ENCODE measurements around the gene PGBD4. TPM values are rescaled to one million over a fixed set of nuclear protein-coding genes. Genes with fewer than 3 reads are reported as not detected.

The PGBD4 gene
- total and polyA plus RNA-seq, 11 donors = 0.86 to 2.1 (median 1.4) TPM

- ATAC-seq (no peak), DNase-seq (no peak)
- H3K4me3 ChIP-seq = no peak overlapping the region
- 88 to 97% (median 91%) methylated on average over 4 of the region's 4 CpGs for WGBS, 4 donors
- no peaks in the 10 kb centered on the region for H3K9me3 ChIP-seq
- TF ChIP-seq CTCF (IDR thresholded peaks at IDR 0.05) (no peak), POLR2A (IDR thresholded peaks at IDR 0.05) (no peak)
- peaks cover 0 to 30% (median 20%) of the 10 kb centered on the region in 9 donors for H3K36me3 ChIP-seq
- H3K4me1 ChIP-seq = no peaks in the 10 kb centered on the region
- no peak overlapping the region for H3K27ac ChIP-seq
- intact Hi-C loops (cut with DNase I) = no loop called here
- no peaks in the 10 kb centered on the region for H3K27me3 ChIP-seq
Measured at GRCh38 chr15:34079904-34080303, 22.0 kb upstream of the PGBD4 start.

- peak overlapping the region in 1 of 12 donors; percentile 26 for H3K27ac ChIP-seq
- WGBS, 4 donors = 56 to 75% (median 66%) methylated on average over 7 of the region's 7 CpGs
- H3K36me3 ChIP-seq = peaks cover 0 to 71% (median 62%) of the 10 kb centered on the region in 9 donors
- intact Hi-C loops (cut with DNase I) = no loop called here
- H3K4me3 ChIP-seq = no peak overlapping the region
- no peaks in the 10 kb centered on the region for H3K9me3 ChIP-seq
- ATAC-seq (no peak), DNase-seq (peak in 1 of 5 donors; percentile 31)
- H3K27me3 ChIP-seq = no peaks in the 10 kb centered on the region
- no peaks in the 10 kb centered on the region for H3K4me1 ChIP-seq
- no peak for TF ChIP-seq CTCF (IDR thresholded peaks at IDR 0.05)
- no peak for TF ChIP-seq POLR2A (IDR thresholded peaks at IDR 0.05)
Measured at GRCh38 chr15:34084086-34084485, 17.8 kb upstream of the PGBD4 start.

GRCh38 chr15:34085746-34086145 is 16.1 kb upstream of the PGBD4 start:
- peaks cover 0 to 87% (median 74%) of the 10 kb centered on the region in 9 donors for H3K36me3 ChIP-seq

GRCh38 chr15:34099914-34100313 is 2.0 kb upstream of the PGBD4 start:
- Histone ChIP-seq H3K9me3 (no peaks in the 10 kb centered on the region), H3K4me1 (peaks cover 6 to 34% (median 22%) of the 10 kb centered on the region in 12 donors), H3K27me3 (no peaks in the 10 kb centered on the region), H3K36me3 (peaks cover 0 to 13% (median 13%) of the 10 kb centered on the region in 9 donors), H3K4me3 (peak overlapping the region in 3 of 12 donors; percentile 72 to 95 (median 89)), H3K27ac (no peak overlapping the region)
- intact Hi-C loops (cut with DNase I) = loop anchor here (2.0 to 10.0 kb wide), 10 partner anchors 65 to 267 kb away; partner anchors contain the start of genes LPCAT4 (in 4 of the 10), EMC4 (in 3 of the 10), KATNBL1 (in 3 of the 10) and AVEN (in 1 of the 10)
- TF ChIP-seq POLR2A (IDR thresholded peaks at IDR 0.05) = no peak
- TF ChIP-seq CTCF (IDR thresholded peaks at IDR 0.05) = no peak
- no peak for DNase-seq
- WGBS, 4 donors = 94 to 96% (median 95%) methylated on average over 5 of the region's 5 CpGs
- no peak for ATAC-seq

More at GRCh38 chr15:34085746-34086145, 16.1 kb upstream of the PGBD4 start:
- H3K27me3 ChIP-seq = no peaks in the 10 kb centered on the region
- WGBS, 4 donors = 76 to 93% (median 81%) methylated on average over 2 of the region's 2 CpGs
- TF ChIP-seq POLR2A (IDR thresholded peaks at IDR 0.05) (no peak), CTCF (IDR thresholded peaks at IDR 0.05) (no peak)
- H3K4me1 ChIP-seq = no peaks in the 10 kb centered on the region
- no peak overlapping the region for H3K4me3 ChIP-seq
- no peaks in the 10 kb centered on the region for H3K9me3 ChIP-seq
- no peak for DNase-seq
- intact Hi-C loops (cut with DNase I) = no loop called here
- no peak overlapping the region for H3K27ac ChIP-seq
- no peak for ATAC-seq
